K562 (cell line): ENCODE measurements around the gene LDLRAD3. TPM values are rescaled to one million over a fixed set of nuclear protein-coding genes. Genes with fewer than 3 reads are reported as not detected.
A peak's percentile ranks its signal among the peaks of the same experiment; 100 is the strongest.

Experiments
- CREBBP ChIP-seq: IDR thresholded peaks from one replicate; pipeline ENCODE4 v1.6.1; 2012; ENCODE audit warnings: low read depth, mild to moderate bottlenecking, control low read depth, inconsistent platforms, low read length
- DNMT1 ChIP-seq: fragments of 450-650 bp; IDR thresholded peaks from 2 replicates; pipeline ENCODE4 v1.6.1; 2016; ENCODE audit warnings: antibody characterized with exemption, mild to moderate bottlenecking
- EGR1 ChIP-seq: fragments of 450-650 bp; conservative IDR thresholded peaks from 2 replicates; pipeline ENCODE4 v1.6.1; 2017; ENCODE audit warnings: mild to moderate bottlenecking
- ESRRA ChIP-seq: fragments of 450-650 bp; IDR thresholded peaks from 2 replicates; pipeline ENCODE4 v1.6.1; 2014; ENCODE audit warnings: low read depth, mild to moderate bottlenecking, moderate library complexity, borderline replicate concordance
- HEY1 ChIP-seq: fragments of 250-450 bp; sonication (Bioruptor Pico); IDR thresholded peaks from 2 replicates; pipeline ENCODE4 v1.5.0; 2020; ENCODE audit warnings: mild to moderate bottlenecking, moderate library complexity, borderline replicate concordance
- HLTF ChIP-seq: fragments of 450-650 bp; IDR thresholded peaks from 2 replicates; pipeline ENCODE4 v1.6.1; 2016
- KDM2B ChIP-seq: fragments of 250-450 bp; sonication (Bioruptor Pico); IDR thresholded peaks from 2 replicates; pipeline ENCODE4 v1.8.0; 2021; ENCODE audit warnings: mild to moderate bottlenecking, moderate library complexity
- KLF6 ChIP-seq: fragments of 250-450 bp; sonication (Bioruptor Pico); IDR thresholded peaks from 2 replicates; pipeline ENCODE4 v1.4.0; 2020; ENCODE audit warnings: mild to moderate bottlenecking, moderate library complexity, borderline replicate concordance
- NR2C1 ChIP-seq, 2 experiments: fragments of 450-650 bp; IDR thresholded peaks; 2 replicates each; pipeline ENCODE4 v1.6.1; 2017; ENCODE audit warnings: mild to moderate bottlenecking in 2 of 2, antibody characterized with exemption in 1 of 2, inconsistent platforms in 1 of 2, missing compliant biosample characterization in 1 of 2, missing genetic modification characterization in 1 of 2
- PCBP1 ChIP-seq: fragments of 200-400 bp; formaldehyde crosslinking; IDR thresholded peaks from 2 replicates; pipeline ENCODE4 v1.6.1; 2018; ENCODE audit warnings: mild to moderate bottlenecking, low read depth, low read length; ENCODE audit not compliant: poor library complexity, severe bottlenecking
- PHTF2 ChIP-seq: fragments of 250-450 bp; sonication (Bioruptor Pico); IDR thresholded peaks from 2 replicates; pipeline ENCODE4 v1.5.0; 2021; ENCODE audit warnings: mild to moderate bottlenecking
- RREB1 ChIP-seq: fragments of 250-450 bp; sonication (Bioruptor Pico); IDR thresholded peaks from 2 replicates; pipeline ENCODE4 v1.4.0; 2020
- TBL1XR1 ChIP-seq, 2 experiments: IDR thresholded peaks; 2 replicates each; pipeline ENCODE4 v1.6.1; 2012; ENCODE audit warnings: improper control_type of control experiment in 2 of 2, low read length in 2 of 2, mild to moderate bottlenecking in 1 of 2
- TRIM24 ChIP-seq, 2 experiments: fragments of 450-650 bp; IDR thresholded peaks; 2 replicates each; pipeline ENCODE4 v1.6.1; 2016
- TRIM28 ChIP-seq: fragments of 450-650 bp; IDR thresholded peaks from 2 replicates; pipeline ENCODE4 v1.6.1; 2017
- ZFP36 ChIP-seq: fragments of 150-350 bp; IDR thresholded peaks from 2 replicates; pipeline ENCODE4 v1.6.1; 2018; ENCODE audit warnings: low read length, low read depth; ENCODE audit not compliant: partially characterized antibody
- ZNF408 ChIP-seq: fragments of 250-450 bp; sonication (Bioruptor Pico); IDR thresholded peaks from 2 replicates; pipeline ENCODE4 v1.4.0; 2020; ENCODE audit warnings: low read depth, mild to moderate bottlenecking, moderate library complexity
- ZNF668 ChIP-seq: fragments of 250-450 bp; sonication (Bioruptor Pico); IDR thresholded peaks from 2 replicates; pipeline ENCODE4 v1.8.0; 2022; ENCODE audit warnings: mild to moderate bottlenecking, inconsistent platforms
- polyA plus RNA-seq, 8 experiments: library from polyadenylated mRNA; depleted of rRNA in 4 of 8; stranded (reverse) in 5 of 8; unstranded in 3 of 8; fragments of >200 nt; fragmentation: Nextera tagmentation in 2 of 8; fragmentation: Illumina TruSeq in 1 of 8; extraction: Ambion mirVana in 2 of 8; extraction: Trizol in 1 of 8; gene quantifications; 2 replicates each; pipeline versions ENCODE4 v1.2.1 to v1.2.3, GENCODE V29; 2011 to 2014; ENCODE audit warnings: inconsistent platforms in 1 of 8, missing spikeins in 1 of 8
- total RNA-seq, 7 experiments: library from RNA; depleted of rRNA in 6 of 7; stranded (reverse); fragments of >200 nt in 6 of 7; fragmentation: Illumina TruSeq in 2 of 7; extraction: Trizol in 2 of 7; gene quantifications; 2 replicates each; pipeline versions ENCODE4 v1.2.1 to v1.2.3, GENCODE V29; 2011 to 2021; ENCODE audit warnings: low replicate concordance in 1 of 7
- TF ChIP-seq, protein P1 (sequence below): sonication (generic); formaldehyde crosslinking; IDR thresholded peaks from 2 replicates; pipeline ENCODE4 v1.8.0; 2022; ENCODE audit warnings: mild to moderate bottlenecking, missing genetic modification reagents
- TF ChIP-seq, protein P2 (sequence below): fragments of 450-650 bp; IDR thresholded peaks from 2 replicates; pipeline ENCODE4 v1.6.1; 2016; ENCODE audit warnings: missing biosample characterization, missing genetic modification characterization
- TF ChIP-seq, protein P3 (sequence below): fragments of 450-650 bp; IDR thresholded peaks from 2 replicates; pipeline ENCODE4 v1.6.1; 2017; ENCODE audit warnings: antibody characterized with exemption

LDLRAD3 gene
- total and polyA plus RNA-seq, 9 of the 15 experiments (the other 6 are each of a cell fraction or from before 2014, with no cell fraction given), result 0.73 to 7.2 (median 3.5) TPM

DNA sequence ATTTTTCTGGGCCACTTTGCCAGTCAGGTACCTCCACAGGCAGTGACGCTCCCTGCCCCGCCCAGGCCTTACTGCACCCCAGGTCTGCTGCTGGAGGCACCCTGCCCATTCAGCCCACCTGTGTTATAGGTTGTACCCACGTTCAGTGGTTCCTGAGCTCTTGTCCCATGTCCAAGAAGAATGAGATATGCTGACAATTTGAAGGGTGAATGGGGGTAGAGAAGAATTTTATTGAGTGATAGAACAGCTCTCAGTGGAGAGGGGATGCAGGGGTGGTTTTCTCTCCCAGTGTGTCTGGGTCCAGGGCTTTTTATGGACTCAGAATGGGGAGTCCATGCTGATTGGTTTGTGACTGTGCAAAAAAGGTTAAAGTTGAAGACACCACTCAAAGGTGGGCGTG is 149.7 kb downstream of the LDLRAD3 start (continued):
- no peak for TF ChIP-seq KLF6 (CRISPR knock-in tag)
- TF ChIP-seq PCBP1, result no peak
- TF ChIP-seq ZNF668 (CRISPR knock-in tag), result no peak
- TF ChIP-seq, protein P1, sequence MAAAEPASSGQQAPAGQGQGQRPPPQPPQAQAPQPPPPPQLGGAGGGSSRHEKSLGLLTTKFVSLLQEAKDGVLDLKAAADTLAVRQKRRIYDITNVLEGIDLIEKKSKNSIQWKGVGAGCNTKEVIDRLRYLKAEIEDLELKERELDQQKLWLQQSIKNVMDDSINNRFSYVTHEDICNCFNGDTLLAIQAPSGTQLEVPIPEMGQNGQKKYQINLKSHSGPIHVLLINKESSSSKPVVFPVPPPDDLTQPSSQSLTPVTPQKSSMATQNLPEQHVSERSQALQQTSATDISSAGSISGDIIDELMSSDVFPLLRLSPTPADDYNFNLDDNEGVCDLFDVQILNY, result no peak
- TF ChIP-seq, protein P2, sequence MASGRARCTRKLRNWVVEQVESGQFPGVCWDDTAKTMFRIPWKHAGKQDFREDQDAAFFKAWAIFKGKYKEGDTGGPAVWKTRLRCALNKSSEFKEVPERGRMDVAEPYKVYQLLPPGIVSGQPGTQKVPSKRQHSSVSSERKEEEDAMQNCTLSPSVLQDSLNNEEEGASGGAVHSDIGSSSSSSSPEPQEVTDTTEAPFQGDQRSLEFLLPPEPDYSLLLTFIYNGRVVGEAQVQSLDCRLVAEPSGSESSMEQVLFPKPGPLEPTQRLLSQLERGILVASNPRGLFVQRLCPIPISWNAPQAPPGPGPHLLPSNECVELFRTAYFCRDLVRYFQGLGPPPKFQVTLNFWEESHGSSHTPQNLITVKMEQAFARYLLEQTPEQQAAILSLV (tag), result no peak
- no peak for TF ChIP-seq PHTF2
- peak in 1 of 2 experiments; percentile 38; a peak in 1 of 4 replicates for TF ChIP-seq TRIM24 (IDR thresholded peaks at IDR 0.05)
- no peak for TF ChIP-seq ESRRA
- TF ChIP-seq HLTF, result no peak
- TF ChIP-seq NR2C1 (IDR thresholded peaks at IDR 0.05), result no peak
- 0 out of 2 replicates have a peak, but pooled peaks have one; percentile 23 for TF ChIP-seq NR2C1 (tag; IDR thresholded peaks at IDR 0.05)
- TF ChIP-seq RREB1, result no peak
- no peak for TF ChIP-seq ZNF408 (CRISPR knock-in tag)
- TF ChIP-seq, protein P3, sequence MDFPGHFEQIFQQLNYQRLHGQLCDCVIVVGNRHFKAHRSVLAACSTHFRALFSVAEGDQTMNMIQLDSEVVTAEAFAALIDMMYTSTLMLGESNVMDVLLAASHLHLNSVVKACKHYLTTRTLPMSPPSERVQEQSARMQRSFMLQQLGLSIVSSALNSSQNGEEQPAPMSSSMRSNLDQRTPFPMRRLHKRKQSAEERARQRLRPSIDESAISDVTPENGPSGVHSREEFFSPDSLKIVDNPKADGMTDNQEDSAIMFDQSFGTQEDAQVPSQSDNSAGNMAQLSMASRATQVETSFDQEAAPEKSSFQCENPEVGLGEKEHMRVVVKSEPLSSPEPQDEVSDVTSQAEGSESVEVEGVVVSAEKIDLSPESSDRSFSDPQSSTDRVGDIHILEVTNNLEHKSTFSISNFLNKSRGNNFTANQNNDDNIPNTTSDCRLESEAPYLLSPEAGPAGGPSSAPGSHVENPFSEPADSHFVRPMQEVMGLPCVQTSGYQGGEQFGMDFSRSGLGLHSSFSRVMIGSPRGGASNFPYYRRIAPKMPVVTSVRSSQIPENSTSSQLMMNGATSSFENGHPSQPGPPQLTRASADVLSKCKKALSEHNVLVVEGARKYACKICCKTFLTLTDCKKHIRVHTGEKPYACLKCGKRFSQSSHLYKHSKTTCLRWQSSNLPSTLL, result no peak
- TF ChIP-seq DNMT1, result no peak
- no peak for TF ChIP-seq HEY1 (CRISPR knock-in tag)
- peak; percentile 36 for TF ChIP-seq ZFP36
- no peak for TF ChIP-seq KDM2B (CRISPR knock-in tag)
- TF ChIP-seq TBL1XR1 (IDR thresholded peaks at IDR 0.05; ENCODE audit: low read length in 2 of 2), result no peak
- TF ChIP-seq CREBBP, result no peak
- TF ChIP-seq EGR1, result no peak
- peak; percentile 71; the same call in 1 of the 2 replicates for TF ChIP-seq TRIM28
